Effector memory CD8-positive, alpha-beta T cell (primary cell): ENCODE data around the gene PLXNB2.

Experiments used
- ATAC-seq: fragments of 150-1000 bp; cut with Tn5 transposase; replicated peaks from 2 replicates; pipeline ENCODE4 v1.10.0; 2021; ENCODE audit warnings: mild to moderate bottlenecking, moderate library complexity
- DNase-seq, 3 experiments: peaks; one replicate each; pipeline ENCODE4 v3.0.0; 2021
- H3K27ac Mint-ChIP-seq, 2 donors: one replicate each; pipeline ENCODE4 v1.8.0; 2022; ENCODE audit warnings: mild to moderate bottlenecking in 2 of 2, mixed read lengths in 2 of 2, moderate library complexity in 2 of 2
- H3K27me3 Mint-ChIP-seq, 2 donors: one replicate each; pipeline ENCODE4 v1.8.0; 2022; ENCODE audit warnings: mixed read lengths in 2 of 2
- H3K36me3 Mint-ChIP-seq: one replicate; pipeline ENCODE4 v1.8.0; 2022; ENCODE audit warnings: mild to moderate bottlenecking, moderate library complexity, mixed read lengths; ENCODE audit not compliant: insufficient read depth
- H3K4me1 Mint-ChIP-seq, 2 donors: one replicate each; pipeline ENCODE4 v1.8.0; 2022; ENCODE audit warnings: low read depth in 2 of 2, mixed read lengths in 2 of 2
- H3K4me3 Mint-ChIP-seq, 2 donors: one replicate each; pipeline ENCODE4 v1.8.0; 2022; ENCODE audit warnings: mild to moderate bottlenecking in 2 of 2, mixed read lengths in 2 of 2, moderate library complexity in 2 of 2
- H3K9me3 Mint-ChIP-seq, 2 donors: one replicate each; pipeline ENCODE4 v1.8.0; 2022; ENCODE audit warnings: mixed read lengths in 2 of 2

The PLXNB2 gene

GRCh38 chr22:50293441-50294318 is 13.8 kb downstream of the PLXNB2 start:
- Mint-ChIP-seq H3K4me1 (peaks cover 0 to 6% of the 10 kb centered on the region in 2 donors), H3K36me3 (peaks cover 3% of the 10 kb centered on the region), H3K27ac (no peak overlapping the region), H3K27me3 (peaks cover 12 to 46% of the 10 kb centered on the region in 2 donors), H3K9me3 (no peaks in the 10 kb centered on the region), H3K4me3 (no peak overlapping the region)
- DNase-seq (no peak), ATAC-seq (no peak)

GRCh38 chr22:50292643-50293440 is 14.6 kb downstream of the PLXNB2 start:
- peaks cover 3% of the 10 kb centered on the region for H3K36me3 Mint-ChIP-seq
- H3K27ac Mint-ChIP-seq, result no peak overlapping the region
- DNase-seq (no peak), ATAC-seq (no peak)
- H3K4me3 Mint-ChIP-seq, result peak overlapping the region in 1 of 2 donors; percentile 1
- peaks cover 0 to 6% of the 10 kb centered on the region in 2 donors for H3K4me1 Mint-ChIP-seq
- peaks cover 12 to 38% of the 10 kb centered on the region in 2 donors for H3K27me3 Mint-ChIP-seq
- no peaks in the 10 kb centered on the region for H3K9me3 Mint-ChIP-seq

DNA sequence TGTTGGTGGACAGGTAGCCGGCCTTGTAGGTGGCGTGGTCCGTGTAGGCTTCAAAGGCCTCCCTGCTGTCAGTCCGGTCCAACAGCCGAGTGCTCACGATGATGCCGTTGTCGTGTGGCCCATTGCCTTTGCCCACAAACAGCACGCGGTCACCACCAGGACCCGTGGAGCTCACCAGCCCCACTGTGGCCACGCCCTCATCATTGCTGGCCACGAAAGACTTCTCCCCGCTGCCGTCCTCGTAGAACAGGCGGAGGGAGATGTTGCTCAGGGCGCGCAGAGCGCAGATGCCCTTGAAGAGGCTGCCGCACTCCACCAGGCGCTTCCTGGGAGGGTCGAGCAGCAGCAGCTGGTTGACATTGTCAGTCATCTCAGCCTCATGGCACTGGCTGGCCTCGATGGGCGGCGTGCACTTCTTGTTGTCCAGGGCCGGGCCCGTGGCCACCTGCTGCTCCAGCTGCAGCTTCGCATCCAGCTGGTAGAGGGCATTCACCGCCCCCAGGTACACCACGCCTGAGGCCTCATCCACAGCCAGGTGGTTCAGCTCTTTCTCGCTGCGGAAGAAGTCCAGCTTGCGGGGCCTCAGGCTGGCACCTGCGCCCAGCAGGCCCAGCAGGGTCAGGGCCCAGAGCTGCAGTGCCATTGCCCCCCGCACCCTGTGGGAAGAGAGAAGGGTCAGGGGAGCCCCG is 17.4 kb downstream of the PLXNB2 start:
- DNase-seq (no peak), ATAC-seq (no peak)
- Mint-ChIP-seq H3K9me3 (no peaks in the 10 kb centered on the region), H3K4me1 (peaks cover 0 to 6% of the 10 kb centered on the region in 2 donors), H3K27ac (no peak overlapping the region), H3K4me3 (no peak overlapping the region), H3K36me3 (peaks cover 3% of the 10 kb centered on the region), H3K27me3 (peaks cover 12 to 29% of the 10 kb centered on the region in 2 donors)

GRCh38 chr22:50289151-50289941 is 18.1 kb downstream of the PLXNB2 start:
- no peak overlapping the region for H3K27ac Mint-ChIP-seq
- H3K4me3 Mint-ChIP-seq, result no peak overlapping the region
- H3K27me3 Mint-ChIP-seq, result peaks cover 12 to 36% of the 10 kb centered on the region in 2 donors
- H3K36me3 Mint-ChIP-seq, result peaks cover 3% of the 10 kb centered on the region
- peaks cover 0 to 6% of the 10 kb centered on the region in 2 donors for H3K4me1 Mint-ChIP-seq
- ATAC-seq (no peak), DNase-seq (no peak)
- H3K9me3 Mint-ChIP-seq, result no peaks in the 10 kb centered on the region

GRCh38 chr22:50287731-50288130 is 19.7 kb downstream of the PLXNB2 start:
- DNase-seq (no peak), ATAC-seq (no peak)
- H3K4me1 Mint-ChIP-seq, result peaks cover 0 to 6% of the 10 kb centered on the region in 2 donors
- no peak overlapping the region for H3K27ac Mint-ChIP-seq
- H3K27me3 Mint-ChIP-seq, result peaks cover 10 to 32% of the 10 kb centered on the region in 2 donors
- H3K4me3 Mint-ChIP-seq, result no peak overlapping the region
- no peaks in the 10 kb centered on the region for H3K9me3 Mint-ChIP-seq
- peaks cover 3% of the 10 kb centered on the region for H3K36me3 Mint-ChIP-seq

DNA sequence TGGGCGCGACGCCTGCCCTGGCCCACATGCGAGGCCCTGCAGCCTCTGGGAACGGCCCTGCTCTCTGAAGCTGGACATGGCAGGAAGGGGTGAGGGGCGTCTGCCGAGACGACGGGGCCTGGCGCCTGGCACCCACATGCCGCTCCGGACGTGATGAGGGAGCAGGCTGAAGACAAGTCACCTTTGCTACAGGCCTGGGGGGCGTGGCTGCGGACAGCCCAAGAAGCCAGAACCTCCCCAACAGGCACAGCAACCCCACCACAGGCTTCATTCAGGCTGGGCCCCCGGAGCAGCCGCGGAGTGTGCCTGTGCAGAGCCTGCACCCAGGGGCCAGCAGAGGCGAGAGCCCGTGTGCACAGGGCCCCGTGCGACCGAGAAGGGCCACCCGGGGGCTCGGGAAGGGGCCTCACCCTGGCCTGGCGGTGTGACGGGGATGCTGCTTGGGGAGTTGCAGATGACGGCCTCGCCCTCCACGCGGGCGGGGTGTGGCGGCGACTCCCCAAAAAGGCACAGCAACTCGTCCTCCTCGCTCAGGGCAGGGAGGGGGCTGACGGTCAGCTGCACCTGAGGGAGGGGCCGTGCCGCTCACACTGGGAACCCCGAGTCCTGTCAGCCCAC is 20.6 kb downstream of the PLXNB2 start:
- H3K4me1 Mint-ChIP-seq, result no peaks in the 10 kb centered on the region

DNA sequence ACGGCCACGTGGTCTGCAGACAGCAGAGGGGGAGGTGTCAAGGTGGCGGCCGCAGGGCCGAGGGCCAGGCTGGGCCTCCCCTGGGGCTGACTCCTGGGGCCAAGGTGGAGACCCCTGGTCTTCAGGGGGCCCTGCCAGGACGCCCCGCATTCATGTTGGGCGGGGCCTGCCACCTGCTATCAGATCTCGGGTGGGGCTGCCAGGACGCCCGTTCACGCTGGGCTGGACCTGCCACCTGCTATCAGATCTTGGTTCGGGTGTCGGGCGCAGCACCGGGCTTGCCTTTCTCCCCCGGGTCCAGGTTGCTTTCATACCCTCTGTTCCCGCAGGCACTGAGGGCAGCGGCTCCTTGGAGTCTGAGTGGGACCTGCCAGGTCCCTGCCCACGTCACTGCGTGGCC is 21.2 kb downstream of the PLXNB2 start:
- no peak overlapping the region for H3K27ac Mint-ChIP-seq
- DNase-seq, result no peak
- no peaks in the 10 kb centered on the region for H3K36me3 Mint-ChIP-seq
- H3K4me1 Mint-ChIP-seq, result no peaks in the 10 kb centered on the region
- no peaks in the 10 kb centered on the region for H3K9me3 Mint-ChIP-seq
- H3K27me3 Mint-ChIP-seq, result peaks cover 0 to 18% of the 10 kb centered on the region in 2 donors
- no peak overlapping the region for H3K4me3 Mint-ChIP-seq
- ATAC-seq, result no peak

More for the DNA sequence above, 20.6 kb downstream of the PLXNB2 start:
- Mint-ChIP-seq H3K27ac (no peak overlapping the region), H3K36me3 (peaks cover under 1% of the 10 kb centered on the region), H3K27me3 (peaks cover 4 to 23% of the 10 kb centered on the region in 2 donors), H3K4me3 (no peak overlapping the region), H3K9me3 (no peaks in the 10 kb centered on the region)
- DNase-seq, result no peak
- no peak for ATAC-seq

DNA sequence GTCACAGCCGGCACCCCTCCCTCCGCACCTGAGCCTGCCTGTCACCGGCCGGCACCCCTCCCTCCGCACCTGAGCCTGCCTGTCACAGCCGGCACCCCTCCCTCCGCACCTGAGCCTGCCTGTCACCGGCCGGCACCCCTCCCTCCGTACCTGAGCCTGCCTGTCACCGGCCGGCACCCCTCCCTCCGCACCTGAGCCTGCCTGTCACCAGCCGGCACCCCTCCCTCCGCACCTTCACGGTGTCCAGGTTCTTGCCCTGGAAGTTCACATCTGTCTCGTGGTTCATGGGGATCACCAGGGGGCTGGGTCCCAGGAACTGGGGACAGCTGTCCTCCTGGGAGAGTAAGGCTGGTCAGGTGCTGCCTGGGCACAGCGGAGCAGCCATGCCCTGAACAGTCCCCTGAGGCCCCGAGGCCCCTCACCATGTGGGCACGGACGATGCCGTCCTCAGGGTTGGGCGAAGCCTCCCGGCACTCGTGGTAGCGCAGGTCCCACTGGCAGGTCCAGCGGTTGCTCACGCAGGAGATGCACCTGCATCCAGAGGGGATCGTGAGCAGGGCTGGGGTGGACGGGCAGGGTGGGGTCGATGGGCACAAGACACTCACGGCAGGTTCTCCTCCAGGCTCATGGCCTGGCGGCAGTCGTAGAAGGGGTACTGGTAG is 21.7 kb downstream of the PLXNB2 start:
- no peak for DNase-seq
- Mint-ChIP-seq H3K27ac (no peak overlapping the region), H3K27me3 (peaks cover 0 to 12% of the 10 kb centered on the region in 2 donors), H3K4me1 (no peaks in the 10 kb centered on the region), H3K4me3 (no peak overlapping the region), H3K36me3 (peaks cover 1% of the 10 kb centered on the region), H3K9me3 (no peaks in the 10 kb centered on the region)
- ATAC-seq, result no peak

DNA sequence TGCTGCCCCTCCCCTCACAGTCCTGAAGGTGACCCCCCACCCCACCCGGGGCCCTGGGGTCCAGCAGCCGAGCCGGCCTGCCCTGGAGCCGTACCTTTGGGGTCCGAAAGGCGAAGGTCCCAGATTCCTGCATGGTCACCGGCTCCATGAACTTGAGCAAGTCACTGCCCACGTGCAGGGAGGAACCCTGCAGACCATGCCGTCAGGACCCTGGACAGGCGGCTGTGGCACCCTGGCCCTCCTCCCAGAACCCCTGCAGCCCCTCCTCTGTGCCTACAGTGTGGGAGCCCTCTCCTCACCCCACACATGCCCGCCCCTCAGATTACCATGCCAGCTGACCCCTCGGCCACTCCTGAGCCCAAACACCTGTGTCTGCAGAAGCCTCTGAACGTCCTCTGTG is 23.0 kb downstream of the PLXNB2 start:
- Mint-ChIP-seq H3K36me3 (peaks cover 4% of the 10 kb centered on the region), H3K4me3 (no peak overlapping the region), H3K9me3 (no peaks in the 10 kb centered on the region), H3K27ac (no peak overlapping the region), H3K27me3 (peaks cover 0 to 7% of the 10 kb centered on the region in 2 donors), H3K4me1 (no peaks in the 10 kb centered on the region)
- no peak for ATAC-seq
- DNase-seq, result no peak

DNA sequence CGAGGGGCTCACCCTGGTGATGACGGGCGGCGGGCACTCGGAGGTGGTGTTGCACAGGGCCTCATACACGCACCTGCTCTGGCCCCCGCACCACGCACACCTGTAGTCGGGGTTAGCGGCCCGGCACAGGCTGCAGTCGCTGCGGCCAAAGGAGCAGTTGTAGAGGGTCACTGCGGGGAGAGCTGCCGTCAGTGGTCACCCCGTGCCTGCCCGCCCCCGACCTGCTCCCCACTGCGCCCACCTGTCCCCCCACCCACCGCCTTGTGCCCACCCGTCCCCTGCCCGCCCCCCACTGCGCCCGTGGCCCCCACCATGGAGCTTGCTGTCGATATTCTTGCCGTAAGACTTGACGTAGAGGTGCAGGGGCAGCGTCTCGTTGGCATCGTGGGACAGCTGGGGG is 23.6 kb downstream of the PLXNB2 start:
- Mint-ChIP-seq H3K36me3 (peaks cover 4% of the 10 kb centered on the region), H3K27me3 (peaks cover 0 to 7% of the 10 kb centered on the region in 2 donors), H3K4me1 (no peaks in the 10 kb centered on the region), H3K9me3 (no peaks in the 10 kb centered on the region), H3K4me3 (no peak overlapping the region), H3K27ac (no peak overlapping the region)
- DNase-seq (no peak), ATAC-seq (no peak)

DNA sequence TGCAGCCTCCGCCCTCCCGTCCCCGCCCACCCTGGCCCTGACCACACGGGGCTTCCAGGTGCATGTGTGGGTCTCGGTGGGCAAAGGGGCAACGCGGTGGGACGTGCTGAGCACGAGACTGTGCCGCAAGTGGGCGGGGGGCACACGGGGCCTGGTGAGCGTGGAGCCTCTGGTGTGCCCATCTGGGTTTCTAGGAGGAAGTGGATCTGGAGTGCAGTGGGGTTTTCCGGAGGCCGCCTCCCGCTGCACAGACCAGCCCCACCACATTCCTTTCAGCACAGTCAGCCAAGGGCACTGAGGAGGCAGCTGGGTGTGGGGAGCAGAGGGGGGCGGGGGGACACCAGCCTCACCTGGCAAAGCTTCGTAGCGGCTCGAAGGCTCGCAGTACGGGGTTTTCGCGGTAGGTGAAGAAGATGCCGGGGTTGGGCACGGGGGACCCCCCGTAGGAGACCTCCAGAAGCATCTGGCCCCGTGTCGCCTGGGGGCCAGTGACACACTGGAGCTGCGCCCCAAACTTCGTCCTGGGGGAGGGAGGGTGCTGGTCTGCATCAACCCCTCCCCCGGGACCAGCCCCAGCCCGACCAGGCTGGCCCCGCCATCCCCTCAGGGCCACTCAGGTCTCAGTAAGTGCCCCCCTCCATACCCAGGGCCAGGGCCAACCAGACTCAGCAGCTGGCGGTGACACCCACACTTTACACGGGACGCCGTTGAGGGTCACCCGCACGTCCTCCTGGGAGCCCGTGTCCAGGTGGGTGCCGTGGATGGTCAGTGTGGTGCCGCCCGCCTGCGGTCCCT is 24.9 kb downstream of the PLXNB2 start:
- no peak overlapping the region for H3K4me3 Mint-ChIP-seq
- no peaks in the 10 kb centered on the region for H3K4me1 Mint-ChIP-seq
- no peak for DNase-seq
- peaks cover 0 to 7% of the 10 kb centered on the region in 2 donors for H3K27me3 Mint-ChIP-seq
- ATAC-seq, result no peak
- H3K9me3 Mint-ChIP-seq, result no peaks in the 10 kb centered on the region
- H3K27ac Mint-ChIP-seq, result no peak overlapping the region
- H3K36me3 Mint-ChIP-seq, result peaks cover 4% of the 10 kb centered on the region
